HEK293 (cell line): ENCODE data around the gene DCTN4.

Experiments
- CTCF ChIA-PET: fragments of 350-600 bp; formaldehyde crosslinking; extraction: SDS; loops from one replicate; lab custom pipeline; 2021; ENCODE audit warnings: antibody characterized with exemption; lab: Yijun Ruan, JAX
- POLR2A ChIA-PET: fragments of 300-600 bp; formaldehyde crosslinking; extraction: SDS; loops from one replicate; lab custom pipeline; 2020; ENCODE audit warnings: antibody characterized with exemption, inconsistent platforms; lab: Yijun Ruan, JAX
- H3K27ac ChIP-seq: fragments of 200-500 bp; sonication (Bioruptor generic); 2 replicates; pipeline ENCODE4 v1.5.1; 2014; ENCODE audit warnings: low read depth, low read length, control low read depth, inconsistent platforms; ENCODE audit errors: extremely low read depth
- H3K36me3 ChIP-seq, 2 experiments: fragments of 200-500 bp in 1 of 2; sonication (Bioruptor generic) in 1 of 2; 1 replicate in 1 of 2; 2 replicates in 1 of 2; pipeline ENCODE4 v1.5.1; 2014 to 2017; ENCODE audit warnings: inconsistent platforms in 2 of 2, low read length in 2 of 2; ENCODE audit not compliant: control insufficient read depth in 2 of 2, insufficient read depth in 1 of 2
- H3K4me1 ChIP-seq: fragments of 200-500 bp; sonication (Bioruptor generic); 2 replicates; pipeline ENCODE4 v1.5.1; 2014; ENCODE audit warnings: mild to moderate bottlenecking, low read length, inconsistent platforms; ENCODE audit not compliant: control insufficient read depth, insufficient read depth
- H3K4me3 ChIP-seq: 2 replicates; pipeline ENCODE4 v1.5.1; 2011; ENCODE audit warnings: low read depth, mild to moderate bottlenecking, control low read depth, low read length, moderate library complexity
- H3K9me3 ChIP-seq: fragments of 200-500 bp; sonication (Bioruptor generic); 2 replicates; pipeline ENCODE4 v1.5.1; 2014; ENCODE audit warnings: low read depth, low read length, inconsistent platforms; ENCODE audit not compliant: control insufficient read depth, insufficient read depth
- BCL11B ChIP-seq: fragments of 450-650 bp; formaldehyde crosslinking; IDR thresholded peaks from 2 replicates; pipeline ENCODE4 v1.5.1; 2016; ENCODE audit warnings: low read depth, missing biosample characterization, missing genetic modification characterization
- EGR2 ChIP-seq: fragments of 450-650 bp; formaldehyde crosslinking; IDR thresholded peaks from 2 replicates; pipeline ENCODE4 v1.5.1; 2016; ENCODE audit warnings: low read depth, missing biosample characterization, missing genetic modification characterization
- FEZF1 ChIP-seq: fragments of 450-650 bp; formaldehyde crosslinking; IDR thresholded peaks from 2 replicates; pipeline ENCODE4 v1.5.1; 2016; ENCODE audit warnings: missing biosample characterization, missing genetic modification characterization
- HOXC10 ChIP-seq: sonication (generic); formaldehyde crosslinking; IDR thresholded peaks from 2 replicates; pipeline ENCODE4 v1.8.1; 2023; ENCODE audit warnings: mild to moderate bottlenecking, missing genetic modification reagents
- KLF1 ChIP-seq: fragments of 450-650 bp; formaldehyde crosslinking; IDR thresholded peaks from 2 replicates; pipeline ENCODE4 v1.5.1; 2016; ENCODE audit warnings: missing biosample characterization, missing genetic modification characterization
- KLF8 ChIP-seq: fragments of 450-650 bp; formaldehyde crosslinking; IDR thresholded peaks from 2 replicates; pipeline ENCODE4 v1.5.1; 2016; ENCODE audit warnings: missing biosample characterization, missing genetic modification characterization
- KLF9 ChIP-seq: fragments of 450-650 bp; formaldehyde crosslinking; IDR thresholded peaks from 2 replicates; pipeline ENCODE4 v1.5.1; 2016; ENCODE audit warnings: missing biosample characterization, missing genetic modification characterization, low read depth
- MEIS1 ChIP-seq: sonication (generic); formaldehyde crosslinking; IDR thresholded peaks from 2 replicates; pipeline ENCODE4 v1.8.1; 2022; ENCODE audit warnings: missing genetic modification reagents, mild to moderate bottlenecking, borderline replicate concordance
- REST ChIP-seq: fragments of 450-650 bp; formaldehyde crosslinking; IDR thresholded peaks from 2 replicates; pipeline ENCODE4 v1.5.1; 2016; ENCODE audit warnings: missing biosample characterization, missing genetic modification characterization
- SCRT1 ChIP-seq: fragments of 450-650 bp; formaldehyde crosslinking; IDR thresholded peaks from 2 replicates; pipeline ENCODE4 v1.5.1; 2016; ENCODE audit warnings: missing biosample characterization, missing genetic modification characterization, borderline replicate concordance
- YY1 ChIP-seq: fragments of 450-650 bp; formaldehyde crosslinking; IDR thresholded peaks from 2 replicates; pipeline ENCODE4 v1.5.1; 2018; ENCODE audit warnings: missing biosample characterization, missing genetic modification characterization
- ZBTB1 ChIP-seq: fragments of 450-650 bp; formaldehyde crosslinking; IDR thresholded peaks from 2 replicates; pipeline ENCODE4 v1.5.1; 2016; ENCODE audit warnings: missing biosample characterization, missing genetic modification characterization
- ZBTB21 ChIP-seq: fragments of 450-650 bp; formaldehyde crosslinking; IDR thresholded peaks from 2 replicates; pipeline ENCODE4 v1.5.1; 2017; ENCODE audit warnings: missing biosample characterization, missing genetic modification characterization
- ZBTB44 ChIP-seq: fragments of 450-650 bp; IDR thresholded peaks from 2 replicates; pipeline ENCODE4 v1.5.1; 2018; ENCODE audit warnings: missing biosample characterization, mild to moderate bottlenecking, missing genetic modification characterization
- ZBTB8A ChIP-seq: fragments of 450-650 bp; formaldehyde crosslinking; IDR thresholded peaks from 2 replicates; pipeline ENCODE4 v1.5.1; 2016; ENCODE audit warnings: missing biosample characterization, missing genetic modification characterization
- ZIC2 ChIP-seq: fragments of 450-650 bp; formaldehyde crosslinking; IDR thresholded peaks from 2 replicates; pipeline ENCODE4 v1.5.1; 2016; ENCODE audit warnings: missing biosample characterization, missing genetic modification characterization
- ZNF133 ChIP-seq: fragments of 450-650 bp; formaldehyde crosslinking; IDR thresholded peaks from 2 replicates; pipeline ENCODE4 v1.5.1; 2016; ENCODE audit warnings: missing biosample characterization, missing genetic modification characterization
- ZNF138 ChIP-seq: fragments of 450-650 bp; formaldehyde crosslinking; IDR thresholded peaks from 2 replicates; pipeline ENCODE4 v1.5.1; 2016; ENCODE audit warnings: missing biosample characterization, missing genetic modification characterization, borderline replicate concordance
- ZNF155 ChIP-seq: fragments of 450-650 bp; formaldehyde crosslinking; IDR thresholded peaks from 2 replicates; pipeline ENCODE4 v1.5.1; 2016; ENCODE audit warnings: missing biosample characterization, missing genetic modification characterization
- ZNF202 ChIP-seq: fragments of 450-650 bp; formaldehyde crosslinking; IDR thresholded peaks from 2 replicates; pipeline ENCODE4 v1.5.1; 2016; ENCODE audit warnings: missing biosample characterization, missing genetic modification characterization, borderline replicate concordance
- ZNF23 ChIP-seq: fragments of 450-650 bp; formaldehyde crosslinking; IDR thresholded peaks from 2 replicates; pipeline ENCODE4 v1.5.1; 2016; ENCODE audit warnings: missing biosample characterization, missing genetic modification characterization, borderline replicate concordance
- ZNF248 ChIP-seq: fragments of 450-650 bp; formaldehyde crosslinking; IDR thresholded peaks from 2 replicates; pipeline ENCODE4 v1.5.1; 2017; ENCODE audit warnings: missing biosample characterization, missing genetic modification characterization
- ZNF391 ChIP-seq: fragments of 450-650 bp; formaldehyde crosslinking; IDR thresholded peaks from 2 replicates; pipeline ENCODE4 v1.5.1; 2016; ENCODE audit warnings: low read depth, missing biosample characterization, missing genetic modification characterization, borderline replicate concordance
- ZNF416 ChIP-seq: fragments of 450-650 bp; formaldehyde crosslinking; IDR thresholded peaks from 2 replicates; pipeline ENCODE4 v1.5.1; 2016; ENCODE audit warnings: missing biosample characterization, missing genetic modification characterization
- ZNF473 ChIP-seq: fragments of 450-650 bp; formaldehyde crosslinking; IDR thresholded peaks from 2 replicates; pipeline ENCODE4 v1.5.1; 2017; ENCODE audit warnings: missing biosample characterization, missing genetic modification characterization
- ZNF510 ChIP-seq: fragments of 450-650 bp; formaldehyde crosslinking; IDR thresholded peaks from 2 replicates; pipeline ENCODE4 v1.5.1; 2018; ENCODE audit warnings: mild to moderate bottlenecking, missing genetic modification characterization, missing biosample characterization; ENCODE audit not compliant: insufficient replicate concordance
- ZNF529 ChIP-seq: fragments of 450-650 bp; formaldehyde crosslinking; IDR thresholded peaks from 2 replicates; pipeline ENCODE4 v1.5.1; 2017; ENCODE audit warnings: missing genetic modification characterization, missing biosample characterization; ENCODE audit not compliant: insufficient replicate concordance
- ZNF530 ChIP-seq: fragments of 450-650 bp; formaldehyde crosslinking; IDR thresholded peaks from 2 replicates; pipeline ENCODE4 v1.5.1; 2016; ENCODE audit warnings: low read depth, missing biosample characterization, missing genetic modification characterization
- ZNF561 ChIP-seq: fragments of 450-650 bp; IDR thresholded peaks from 2 replicates; pipeline ENCODE4 v1.5.1; 2018; ENCODE audit warnings: missing biosample characterization, missing genetic modification characterization, borderline replicate concordance
- ZNF677 ChIP-seq: fragments of 450-650 bp; IDR thresholded peaks from 2 replicates; pipeline ENCODE4 v1.5.0; 2018; ENCODE audit warnings: missing biosample characterization, mild to moderate bottlenecking, missing genetic modification characterization, moderate library complexity
- ZNF701 ChIP-seq: fragments of 450-650 bp; formaldehyde crosslinking; IDR thresholded peaks from 2 replicates; pipeline ENCODE4 v1.5.1; 2016; ENCODE audit warnings: missing biosample characterization, missing genetic modification characterization
- ZNF747 ChIP-seq: fragments of 450-650 bp; formaldehyde crosslinking; IDR thresholded peaks from 2 replicates; pipeline ENCODE4 v1.5.1; 2016; ENCODE audit warnings: missing biosample characterization, missing genetic modification characterization
- ZNF791 ChIP-seq: fragments of 450-650 bp; formaldehyde crosslinking; IDR thresholded peaks from 2 replicates; pipeline ENCODE4 v1.5.1; 2016; ENCODE audit warnings: missing biosample characterization, missing genetic modification characterization
- ZSCAN30 ChIP-seq: fragments of 450-650 bp; IDR thresholded peaks from 2 replicates; pipeline ENCODE4 v1.5.1; 2018; ENCODE audit warnings: missing biosample characterization, mild to moderate bottlenecking, missing genetic modification characterization, moderate library complexity

Gene DCTN4

GRCh38 chr5:150783422-150783928 lies 24.7 kb upstream of the DCTN4 start (continued):
- peak; percentile 88 for TF ChIP-seq ZBTB44 (tag by site-specific recombination)
- peak; percentile 63 for TF ChIP-seq SCRT1
- TF ChIP-seq ZNF561 (tag by site-specific recombination) = peak; percentile 66; the same call in 1 of the 2 replicates
- TF ChIP-seq ZNF155 (tag by site-specific recombination) = no peak
- TF ChIP-seq ZNF529 (tag by site-specific recombination) = no peak
- peak; percentile 74 for TF ChIP-seq ZBTB8A (tag by site-specific recombination)
- TF ChIP-seq ZNF747 (tag by site-specific recombination) = no peak
- no peak for TF ChIP-seq ZNF23 (tag by site-specific recombination)
- no peak for TF ChIP-seq ZNF133 (tag by site-specific recombination)
- TF ChIP-seq KLF1 (tag by site-specific recombination) = no peak
- TF ChIP-seq ZIC2 = peak; percentile 88
- TF ChIP-seq ZNF473 (tag by site-specific recombination) = no peak
- TF ChIP-seq KLF9 (tag by site-specific recombination) = no peak

GRCh38 chr5:150782850-150783249 lies 24.0 kb upstream of the DCTN4 start:
- POLR2A ChIA-PET = interaction anchor here (1.4 kb wide), 1 partner anchor 82 kb away, joined by 4 read pairs; the partner anchor contains the start of gene RBM22
- Histone ChIP-seq H3K4me1 (peaks cover 11% of the 10 kb centered on the region), H3K36me3 (no peaks in the 10 kb centered on the region; a peak in 1 of 3 replicates), H3K9me3 (no peaks in the 10 kb centered on the region), H3K4me3 (no peak overlapping the region), H3K27ac (peak overlapping the region; percentile 58; the same call in 1 of the 2 replicates)
- CTCF ChIA-PET = interaction anchor here (1.0 to 4.2 kb wide), 3 partner anchors 19 to 64 kb away, joined by 3 to 31 read pairs (median 5); no protein-coding TSS in a partner anchor
- TF ChIP-seq FEZF1 (tag by site-specific recombination) = peak; percentile 98
- TF ChIP-seq ZNF391 = 0 out of 2 replicates have a peak, but pooled peaks have one; percentile 30
- TF ChIP-seq ZNF530 (tag by site-specific recombination) = no peak
- TF ChIP-seq ZSCAN30 (tag by site-specific recombination) = no peak
- TF ChIP-seq MEIS1 = no peak
- TF ChIP-seq ZNF791 (tag by site-specific recombination) = no peak
- TF ChIP-seq ZNF202 (tag by site-specific recombination) = no peak
- TF ChIP-seq KLF8 (tag by site-specific recombination) = no peak
- no peak for TF ChIP-seq ZNF248 (tag by site-specific recombination)
- no peak for TF ChIP-seq REST
- no peak for TF ChIP-seq YY1 (tag by site-specific recombination)
- no peak for TF ChIP-seq ZNF510 (tag by site-specific recombination)
- no peak for TF ChIP-seq BCL11B (tag by site-specific recombination)
- TF ChIP-seq ZNF416 = no peak
- TF ChIP-seq EGR2 (tag by site-specific recombination) = no peak
- TF ChIP-seq ZNF677 = no peak
- no peak for TF ChIP-seq ZNF701
- no peak for TF ChIP-seq HOXC10
- TF ChIP-seq ZBTB21 (tag by site-specific recombination) = 0 out of 2 replicates have a peak, but pooled peaks have one; percentile 35
- TF ChIP-seq ZBTB1 (tag by site-specific recombination) = no peak
- TF ChIP-seq ZNF138 (tag by site-specific recombination) = no peak
